H4 (cell line): ENCODE data around the gene CABLES2. TPM values are rescaled to one million over a fixed set of nuclear protein-coding genes. Genes with fewer than 3 reads are reported as not detected.

Experiments
- DNase-seq: peaks from one replicate; pipeline ENCODE4 v3.0.0-alpha.2; 2015; ENCODE audit warnings: low spot score
- total RNA-seq: library from RNA; depleted of rRNA; stranded (reverse); fragments of >200 nt; shearing (Covaris generic); gene quantifications from 2 replicates; pipeline ENCODE4 v1.2.3, GENCODE V29; 2014

CABLES2 gene
- total RNA-seq, 1 experiment from 2014 or later: 4.8 TPM

DNA sequence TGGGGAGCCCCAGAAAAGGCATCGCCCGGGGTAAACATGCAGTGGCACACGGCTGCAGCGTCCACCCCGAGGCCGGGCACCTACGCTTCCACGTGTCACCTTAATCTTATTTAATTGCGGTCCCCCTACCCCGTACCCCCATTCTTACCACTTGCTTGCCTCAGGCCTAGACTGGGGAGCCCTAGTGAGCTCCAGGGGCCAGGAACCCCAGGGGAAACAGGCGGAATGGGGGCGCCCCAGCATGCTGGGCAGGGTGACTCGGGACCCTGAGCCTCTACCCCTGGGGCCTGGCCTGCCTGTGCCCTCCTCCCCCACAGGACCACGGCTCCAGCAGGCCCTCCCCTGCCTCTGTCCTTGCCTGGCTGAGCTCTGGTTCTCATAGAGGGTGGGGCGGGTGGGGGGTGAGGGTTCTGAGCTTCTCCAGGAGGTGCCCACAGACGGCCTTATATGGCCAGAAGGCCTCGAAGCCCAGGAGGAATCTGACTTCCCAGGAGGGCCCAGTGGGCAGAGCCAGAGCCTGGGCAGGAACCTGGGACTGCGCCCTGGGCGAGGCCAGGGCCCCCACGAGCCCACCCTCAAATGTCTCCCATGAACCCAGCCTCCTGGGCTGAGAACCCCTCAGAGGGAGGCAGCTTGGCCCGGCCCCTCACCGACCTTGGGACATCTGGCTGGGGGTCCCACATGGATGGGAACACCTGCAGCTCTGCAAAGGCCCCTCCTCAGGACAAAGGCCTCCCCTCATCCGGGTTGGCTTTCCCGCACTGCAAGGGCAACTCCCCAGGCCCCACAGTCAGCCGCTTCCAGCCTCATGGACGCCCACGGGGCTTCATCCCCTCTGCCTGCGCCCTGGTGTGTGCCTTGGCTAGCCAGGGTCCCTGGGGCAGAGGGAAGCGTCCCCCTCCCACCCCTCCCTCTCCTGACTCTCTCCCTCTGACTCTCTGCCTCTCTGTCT, 34.8 kb downstream of the CABLES2 start:
- no peak for DNase-seq

DNA sequence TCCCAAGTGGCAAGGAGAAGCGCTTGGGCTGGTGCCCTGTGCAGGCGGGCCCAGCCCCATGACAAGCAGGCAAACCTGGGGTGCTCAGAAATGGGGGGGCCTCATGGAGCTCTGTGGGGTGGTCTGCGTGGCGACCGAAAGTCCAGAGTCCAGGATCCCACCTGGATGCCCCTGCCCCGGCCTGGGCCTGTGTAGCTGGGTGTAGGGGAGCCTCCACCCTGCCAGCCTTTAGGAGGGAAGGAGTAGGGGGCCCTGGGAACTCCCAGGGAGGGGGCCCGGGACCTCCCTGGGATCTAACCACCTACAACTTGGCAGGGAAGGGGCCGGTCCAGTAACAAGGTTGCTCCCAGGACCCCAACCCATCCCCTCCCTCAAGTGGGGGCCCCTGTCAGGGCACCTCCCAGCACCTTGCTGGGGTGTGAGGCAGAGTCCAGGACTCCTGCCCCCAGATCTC, 35.5 kb downstream of the CABLES2 start:
- DNase-seq: no peak

DNA sequence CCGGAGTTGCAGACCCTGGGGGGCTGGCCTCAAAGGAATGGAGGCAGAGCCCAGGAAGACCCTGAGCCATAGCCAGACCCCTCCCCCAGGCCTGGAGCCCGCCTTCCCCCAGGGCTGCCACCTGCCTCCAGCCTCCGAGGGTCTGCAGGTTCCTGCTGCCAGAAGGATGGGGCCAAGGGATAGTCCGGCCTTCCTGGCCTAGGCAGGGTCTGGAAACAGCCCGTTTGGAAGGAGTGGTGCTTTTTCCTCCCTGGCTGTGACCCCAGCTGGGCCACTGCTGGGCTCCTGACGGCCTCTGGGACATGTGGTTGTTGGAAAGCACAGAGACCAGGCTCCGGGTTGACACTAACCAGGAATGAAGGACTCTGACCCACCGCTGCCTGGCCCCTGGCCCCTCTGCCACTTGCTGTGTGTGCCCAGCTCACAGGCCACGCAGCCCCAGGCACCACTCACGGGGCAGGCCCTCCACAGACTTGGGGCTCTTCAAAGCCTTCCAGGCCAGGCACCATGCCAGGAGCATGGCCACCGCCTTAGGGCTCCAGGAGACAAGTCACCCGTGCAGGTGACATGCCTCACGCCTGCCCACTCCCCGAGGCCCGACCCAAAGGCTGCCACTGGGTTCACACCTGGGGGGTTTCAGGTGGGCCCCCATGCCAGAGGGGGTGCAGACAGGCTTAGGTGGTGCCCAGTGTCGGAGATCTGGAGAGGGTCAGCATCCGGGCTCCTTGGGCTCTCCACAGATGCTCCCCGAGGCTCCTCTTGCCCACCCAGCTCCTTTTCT, 36.1 kb downstream of the CABLES2 start:
- DNase-seq: no peak

DNA sequence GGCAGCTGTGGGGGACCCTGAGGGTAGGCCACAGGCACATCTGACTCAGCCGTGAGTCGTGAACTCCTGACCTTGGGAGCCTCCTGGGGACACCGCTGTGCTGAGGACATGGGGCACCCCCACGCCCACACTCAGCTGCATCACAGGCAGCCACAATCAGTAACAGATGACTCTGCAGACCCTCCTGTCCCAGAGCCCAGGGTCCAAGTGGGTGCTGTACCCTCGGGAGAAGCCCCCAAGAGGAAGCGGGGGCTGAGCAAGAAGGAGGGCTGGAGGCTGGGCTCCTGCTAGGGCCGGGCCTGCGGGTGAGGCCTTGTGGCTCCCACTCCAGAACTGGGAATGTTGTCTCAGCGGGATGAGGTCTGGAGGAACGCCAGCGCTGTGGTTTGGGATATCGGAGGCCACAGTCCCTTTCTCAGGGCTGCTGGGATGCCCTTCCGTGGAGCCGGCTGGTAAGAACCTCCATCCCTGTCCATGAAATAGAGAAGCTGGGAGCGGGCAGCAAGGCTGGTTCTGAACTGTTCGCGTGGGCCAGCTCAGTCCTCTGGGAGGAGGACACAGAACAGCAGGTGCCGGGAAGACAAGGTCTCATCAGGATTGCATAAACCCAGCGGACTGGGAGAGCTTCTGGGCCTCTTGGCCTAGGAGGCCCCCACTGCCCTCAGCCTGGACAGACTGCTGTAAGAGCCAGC, 36.8 kb downstream of the CABLES2 start:
- peak; percentile 95 for DNase-seq

DNA sequence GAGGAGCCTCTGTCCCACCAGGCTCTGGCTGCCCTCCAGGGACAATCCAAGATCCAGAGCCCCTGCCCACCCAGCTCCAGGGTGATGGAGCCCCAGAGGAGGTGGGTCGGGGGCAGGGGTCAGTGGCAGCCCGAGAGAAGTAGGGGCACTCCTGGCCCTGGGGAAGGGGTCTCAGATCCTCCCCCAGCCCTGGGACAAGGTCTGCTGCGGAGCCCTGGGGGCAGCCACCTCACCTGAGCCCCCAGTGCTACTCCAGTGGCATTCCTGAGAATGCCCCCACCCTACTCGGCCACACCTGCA, 37.3 kb downstream of the CABLES2 start:
- DNase-seq: no peak

DNA sequence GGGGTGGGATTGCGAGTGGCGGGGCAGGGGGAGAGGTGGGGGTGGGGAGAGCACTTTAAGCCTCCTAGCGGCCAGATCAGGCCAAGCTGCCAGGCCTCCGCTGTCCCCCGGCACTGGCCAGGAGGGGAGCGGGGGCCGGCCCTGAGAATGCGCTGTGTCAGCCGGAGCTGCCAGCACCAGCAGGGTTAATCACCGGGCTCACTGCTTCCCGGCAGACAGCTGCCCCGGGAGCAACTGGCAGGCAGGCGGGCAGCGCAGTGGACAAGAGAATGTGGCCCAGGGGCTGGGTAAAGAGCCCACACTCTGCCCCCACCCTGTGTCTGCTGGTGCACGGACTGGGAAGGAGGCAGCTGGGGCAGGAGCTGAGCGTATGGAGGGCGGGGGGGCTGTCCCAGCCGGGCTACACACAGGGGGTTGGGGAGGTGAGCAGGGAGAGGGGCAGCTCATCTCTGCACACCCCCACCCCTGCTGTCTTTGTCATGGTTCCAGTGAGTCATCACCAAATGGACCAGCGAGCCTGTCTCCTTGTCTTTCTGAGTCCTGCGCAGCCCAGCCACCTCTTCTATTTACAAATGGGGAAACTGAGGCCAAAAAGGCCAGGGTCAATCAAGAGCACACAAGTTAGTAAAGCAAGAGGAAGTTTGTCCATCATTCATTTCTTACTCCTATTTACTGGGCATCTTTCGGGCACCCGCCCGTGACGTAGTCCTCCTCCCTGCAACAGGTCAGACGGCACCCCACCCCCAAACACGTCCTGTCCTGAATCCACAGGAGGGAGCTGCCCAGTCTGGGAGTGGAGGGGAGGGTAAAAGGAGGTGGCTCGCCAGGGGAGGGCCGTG, 37.9 kb downstream of the CABLES2 start:
- DNase-seq: peak; percentile 74

DNA sequence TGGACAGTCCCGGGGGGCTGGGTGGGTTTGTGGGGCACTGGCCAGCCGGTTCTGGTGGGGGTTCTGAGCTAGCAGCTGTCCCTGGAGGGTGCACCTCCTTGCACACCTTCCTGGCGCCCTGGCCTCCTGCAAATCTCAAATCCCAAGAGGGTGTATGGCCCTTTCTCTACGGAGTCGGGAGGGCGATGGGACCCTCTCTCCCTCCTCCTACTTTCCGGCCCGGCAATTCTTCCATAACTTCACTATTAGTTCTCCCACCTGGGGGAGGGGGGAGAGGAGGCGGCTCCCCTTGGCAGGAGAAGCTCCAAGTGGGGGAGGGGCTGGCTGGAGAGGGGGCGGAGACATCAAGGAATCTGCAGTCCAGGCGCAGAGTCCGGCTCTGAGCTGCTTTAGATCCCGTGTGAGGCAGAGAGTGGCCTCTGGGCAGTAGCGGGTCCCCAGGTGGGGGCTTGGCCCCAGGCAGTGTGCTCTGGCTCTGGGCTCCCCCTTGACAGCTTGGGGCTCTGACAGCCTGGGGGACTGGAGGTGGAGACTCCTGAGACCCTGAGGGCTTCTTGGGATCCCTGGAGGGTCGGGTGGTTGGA, 38.6 kb downstream of the CABLES2 start:
- no peak for DNase-seq

DNA sequence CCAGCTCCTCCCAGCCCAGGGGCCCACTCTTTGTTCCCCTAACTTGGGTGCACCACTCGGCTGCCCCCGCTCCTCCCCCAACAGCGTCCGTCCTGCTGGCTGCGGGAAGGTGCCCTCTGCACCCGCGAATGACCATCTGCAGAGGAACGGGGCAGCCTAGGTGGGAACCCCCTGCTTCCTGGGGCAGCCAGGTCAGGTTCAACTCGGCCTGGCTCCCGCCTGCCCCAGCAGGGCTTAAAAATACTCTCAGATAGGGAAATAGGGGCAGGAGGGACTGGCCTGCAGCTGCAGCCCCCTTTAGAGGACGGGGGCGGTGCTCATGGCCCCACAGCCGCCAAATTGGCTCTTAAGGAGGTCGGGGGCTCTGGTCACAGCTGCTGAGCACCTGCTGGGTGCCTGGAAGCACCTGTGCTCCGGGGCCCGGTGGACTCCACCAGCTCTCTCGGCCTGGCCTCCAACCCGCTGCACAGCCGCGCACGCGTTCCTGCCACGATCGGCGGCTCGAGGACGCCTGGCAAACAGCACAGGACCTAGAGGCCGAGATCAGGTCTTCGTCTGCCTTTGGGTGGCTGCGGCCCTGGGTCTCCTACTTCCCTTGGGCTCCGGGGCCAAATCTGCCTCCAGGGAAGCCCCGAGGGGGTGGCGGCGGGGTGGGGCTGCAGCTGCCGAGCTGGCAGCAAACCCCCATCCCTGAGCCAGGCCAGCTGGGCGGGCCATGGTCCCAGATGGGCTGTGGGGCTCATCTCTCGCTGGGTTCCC, 39.3 kb downstream of the CABLES2 start:
- no peak for DNase-seq

DNA sequence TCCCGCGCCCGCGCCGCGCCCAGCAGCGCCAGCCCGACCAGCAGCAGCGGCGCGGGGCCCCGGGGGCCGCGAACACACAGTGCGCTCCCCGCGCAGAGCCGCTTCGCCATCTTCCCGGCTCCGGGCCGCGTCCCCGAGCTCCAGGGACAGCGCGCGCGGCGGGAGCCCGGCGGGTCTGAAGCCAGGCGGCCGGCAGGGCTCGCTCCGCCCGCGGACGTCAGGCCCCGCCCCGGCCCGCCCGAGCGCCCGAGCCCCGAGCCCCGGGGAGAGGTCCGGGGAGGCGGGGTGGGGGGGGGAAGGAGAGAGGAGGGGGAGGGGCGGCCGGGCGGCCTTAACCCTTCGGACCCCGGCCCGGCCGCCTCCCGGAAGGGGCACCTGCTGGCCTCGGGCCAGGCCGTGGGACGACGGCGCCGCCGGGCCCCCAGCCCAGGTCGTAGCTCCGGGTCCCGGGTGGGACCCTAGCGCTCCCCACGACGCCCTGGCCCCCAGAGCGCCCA, 39.9 kb downstream of the CABLES2 start, which contains the start of gene LAMA5:
Gene LAMA5, minus strand, starts transcription at position 177 of the 497 bp plus-strand sequence. Its CDS starts 67 bp downstream, at position 110.
- DNase-seq: no peak

DNA sequence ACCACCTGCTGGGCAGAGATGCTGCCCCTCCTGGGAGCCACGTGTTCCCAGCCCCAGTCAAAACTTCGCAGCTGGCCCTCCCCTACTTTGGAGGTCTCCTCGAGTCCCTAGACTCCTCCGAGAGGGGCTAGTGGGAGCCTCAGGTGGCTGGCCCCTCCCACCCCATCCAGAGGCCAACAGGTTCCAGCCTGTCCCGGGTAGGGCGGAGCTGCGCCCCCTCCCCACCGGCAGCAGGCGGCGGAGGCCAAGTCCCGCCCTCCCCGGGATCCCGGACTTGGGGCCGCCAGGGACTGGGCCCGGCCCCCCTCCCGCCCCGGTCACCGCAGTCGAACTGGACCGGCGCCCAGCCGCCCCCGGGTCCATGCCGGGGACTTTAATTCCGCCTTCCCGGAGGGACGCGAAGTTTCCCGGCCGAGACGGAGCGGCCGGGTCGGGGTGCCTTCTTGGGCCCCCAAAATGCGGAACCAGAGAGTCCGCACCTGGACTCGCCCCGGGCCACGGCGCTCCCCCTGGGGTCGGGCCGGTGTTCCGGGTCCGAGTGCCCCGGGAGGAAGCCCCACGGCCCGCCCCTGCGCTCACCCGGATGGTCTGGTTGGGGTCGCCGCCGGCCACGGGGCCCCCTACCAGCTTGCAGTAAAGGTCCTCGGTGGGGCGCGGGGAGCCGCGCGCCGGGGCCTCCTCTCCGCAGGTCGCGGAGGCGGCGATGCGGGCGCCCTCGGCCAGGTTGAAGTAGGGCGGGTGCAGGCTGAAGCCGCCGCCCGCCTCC, 40.5 kb downstream of the CABLES2 start:
- DNase-seq: no peak

DNA sequence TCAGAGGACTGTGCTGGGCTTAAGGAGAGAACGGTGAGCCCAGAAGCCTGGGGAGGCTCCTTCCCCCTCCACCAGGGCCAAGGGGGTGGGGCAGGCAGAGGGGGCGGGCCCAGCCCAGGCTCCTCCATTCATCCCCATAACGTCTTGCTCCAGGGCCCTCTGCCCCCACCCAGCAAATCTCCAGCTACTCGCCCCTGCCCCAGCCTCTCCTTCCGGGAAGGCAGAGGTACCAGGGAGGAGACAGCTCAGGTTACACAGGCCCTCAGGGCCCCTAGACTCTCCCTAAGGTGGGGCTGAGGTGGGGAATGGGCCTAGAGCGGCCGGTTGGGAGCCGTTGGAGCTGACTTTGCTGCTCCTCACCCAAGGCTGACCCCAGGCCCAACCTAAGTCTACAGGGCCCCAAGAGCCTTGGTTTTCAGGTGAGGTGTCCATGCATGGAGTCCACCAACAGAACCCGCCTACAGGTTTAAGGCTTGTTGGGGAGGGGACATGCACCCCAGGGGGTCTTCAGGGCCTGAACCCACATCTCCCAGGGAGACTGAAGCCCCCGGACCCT, 41.2 kb downstream of the CABLES2 start:
- DNase-seq: peak; percentile 61

DNA sequence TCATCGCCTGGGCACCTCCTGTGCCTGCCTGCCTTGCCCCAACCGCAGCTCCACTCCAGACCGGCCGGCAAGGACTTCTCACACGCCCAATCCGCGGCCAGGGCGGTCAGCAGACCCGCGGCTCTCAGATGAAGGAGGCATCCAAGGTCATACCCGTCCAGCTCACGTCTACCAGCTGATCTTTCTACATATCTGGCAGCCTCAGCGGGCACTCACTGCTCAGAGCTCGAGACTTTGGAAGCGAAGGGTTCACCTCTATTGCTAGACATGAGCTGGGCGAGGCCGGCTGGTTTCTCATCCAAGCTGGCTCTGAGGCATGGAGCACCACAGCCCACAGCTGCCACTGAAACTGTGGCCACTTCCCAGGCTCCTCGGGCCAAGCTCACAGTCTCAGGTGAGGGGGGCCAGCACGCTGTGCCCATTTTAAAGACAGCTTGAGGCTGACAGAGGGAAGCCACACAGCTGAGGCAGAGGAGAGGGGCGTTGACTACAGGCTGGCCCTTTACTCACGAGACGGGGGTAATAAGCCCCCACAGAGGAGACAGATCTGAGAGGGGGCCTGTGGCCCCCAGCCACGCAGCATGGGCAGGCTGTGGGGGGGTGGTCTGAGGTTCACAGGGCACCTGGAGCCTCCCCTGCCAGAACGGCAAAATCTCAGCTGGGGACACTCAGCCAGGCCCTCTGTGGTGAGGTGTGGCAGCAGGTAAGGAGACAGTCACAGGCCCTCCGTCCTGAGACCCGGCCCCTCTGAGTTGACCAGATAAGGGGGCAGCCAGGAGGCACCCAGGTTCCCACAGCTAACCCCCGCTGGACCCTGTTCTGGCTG, 42.0 kb downstream of the CABLES2 start:
- DNase-seq: no peak

DNA sequence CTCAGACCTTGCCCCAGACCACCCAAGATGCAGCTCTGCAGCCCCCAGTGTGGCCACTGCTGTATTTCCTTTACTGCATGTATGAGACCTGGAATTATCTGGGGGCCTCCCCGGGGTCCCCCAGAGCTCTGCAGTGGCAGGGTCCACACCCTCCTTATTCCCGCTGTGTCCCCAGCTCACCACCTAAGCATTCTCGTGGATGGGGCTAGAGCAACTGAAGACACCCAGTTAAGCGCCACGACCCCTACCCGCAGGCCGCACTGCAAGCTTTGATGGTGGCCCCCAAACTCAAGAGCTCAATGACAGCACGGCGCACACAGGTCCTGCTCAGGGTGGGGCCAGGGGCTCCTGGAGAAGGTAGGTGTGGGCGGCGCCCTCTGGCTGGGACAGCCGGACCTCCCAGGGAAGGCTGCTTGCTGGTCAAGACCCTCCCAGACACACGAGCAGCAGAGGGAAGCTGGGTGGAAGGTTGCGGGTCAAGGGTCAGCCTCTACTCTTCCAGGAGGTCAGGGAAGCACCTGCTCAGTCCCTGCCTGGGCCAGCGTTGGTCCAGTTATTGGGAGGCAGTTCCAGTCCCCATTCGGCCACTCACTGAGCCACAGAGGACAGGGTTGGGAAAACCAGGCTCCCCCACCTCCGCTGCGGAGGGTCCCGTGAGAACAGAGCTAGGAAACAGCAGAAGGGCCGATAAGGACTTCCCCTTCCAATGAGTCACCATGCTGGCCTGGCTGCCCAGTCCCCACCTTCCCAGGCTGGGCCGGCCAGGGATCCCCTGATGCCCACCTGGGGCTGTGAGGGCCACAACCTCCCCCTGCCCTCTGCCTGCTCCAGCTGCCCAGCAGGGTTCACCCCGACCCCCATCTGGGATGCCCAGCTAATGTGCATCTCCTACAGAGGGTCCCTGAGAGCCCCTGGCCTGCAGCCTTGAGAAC, 42.9 kb downstream of the CABLES2 start:
- no peak for DNase-seq

DNA sequence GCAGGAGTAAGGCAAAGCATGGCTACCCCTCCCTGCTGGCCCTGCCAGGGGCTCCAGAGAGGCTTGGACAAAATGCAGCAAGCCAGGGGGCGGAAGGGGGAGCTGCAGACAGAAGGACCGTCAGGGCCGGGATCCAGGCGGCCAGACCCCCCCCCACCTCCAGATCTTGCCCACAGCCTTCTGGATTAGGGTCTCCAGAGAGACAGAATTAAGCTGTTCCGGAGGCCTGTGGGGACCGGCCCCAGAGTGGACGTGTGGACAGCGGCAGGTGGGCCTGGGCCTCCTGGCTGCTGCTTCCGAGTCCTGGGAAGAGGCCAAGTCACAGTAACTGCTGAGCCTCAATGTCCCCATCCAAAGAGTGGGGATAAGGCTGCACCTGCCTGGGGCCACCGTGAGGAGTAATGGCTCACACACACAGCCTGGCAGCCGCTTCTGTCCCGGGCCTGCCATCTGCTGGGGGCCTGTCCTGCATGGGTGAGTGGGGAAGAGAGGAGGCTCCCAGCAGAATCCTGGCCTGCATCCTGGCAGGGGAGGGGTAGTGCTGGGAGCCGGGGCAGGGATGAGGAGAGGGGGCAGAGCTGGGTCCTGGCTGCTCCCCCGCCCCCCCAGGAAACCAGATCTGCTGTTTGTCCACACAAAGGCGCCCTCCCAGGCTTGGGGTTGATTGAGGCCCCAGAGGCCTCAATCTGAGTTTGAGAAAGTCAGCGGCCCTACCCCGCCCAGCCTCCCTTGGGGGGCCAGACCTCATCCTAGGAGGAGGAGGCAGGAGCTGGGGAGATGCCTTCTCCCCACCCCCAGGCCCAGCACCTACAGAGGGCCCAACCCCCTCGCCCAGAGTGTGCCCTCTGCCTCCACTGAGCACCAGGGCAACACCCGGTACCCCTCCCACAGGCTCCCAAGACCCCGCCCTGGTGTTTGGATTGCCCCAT, 43.8 kb downstream of the CABLES2 start:
- DNase-seq: no peak

DNA sequence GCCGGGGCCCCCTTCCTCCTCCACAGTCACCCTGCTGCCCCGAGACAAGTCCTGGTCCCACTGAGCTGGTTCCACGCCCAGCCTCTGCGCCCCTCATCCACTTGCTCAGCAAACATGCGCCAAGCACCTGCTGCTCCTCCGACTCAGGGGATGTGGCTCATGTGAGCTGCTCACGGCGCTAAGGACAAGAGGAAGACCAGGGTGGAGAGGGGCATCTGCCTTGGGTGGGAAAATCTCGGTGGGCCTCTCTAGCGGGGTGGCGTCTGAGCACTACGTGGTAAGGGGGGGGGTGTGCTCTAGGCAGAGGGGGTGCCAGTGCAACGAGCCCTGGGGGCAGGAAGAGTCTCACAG, 44.5 kb downstream of the CABLES2 start:
- no peak for DNase-seq
